GM19468 (cell line): Measurements from ENCODE around the gene FMN1.

Experiments
- ATAC-seq: cut with Tn5 transposase; IDR thresholded peaks from one replicate; pipeline ENCODE4 v1.9.1; 2021; ENCODE audit warnings: mild to moderate bottlenecking, moderate library complexity, moderate number of reproducible peaks; ENCODE audit not compliant: unreplicated experiment; ENCODE audit errors: extremely low read depth

The FMN1 gene

GRCh38 chr15:33157371-33158037 lies 37.0 kb downstream of the FMN1 start:
- no peak for ATAC-seq

- ATAC-seq: no peak
These were observed 38.7 kb downstream of the FMN1 start for GRCh38 chr15:33155691-33156420.

- ATAC-seq: no peak
These were observed 40.0 kb downstream of the FMN1 start for GRCh38 chr15:33154351-33155166.

GRCh38 chr15:33153548-33153947 lies 41.0 kb downstream of the FMN1 start:
- ATAC-seq: no peak

GRCh38 chr15:33152502-33153109 lies 41.9 kb downstream of the FMN1 start:
- ATAC-seq: no peak

- no peak for ATAC-seq
These were observed 43.5 kb downstream of the FMN1 start for GRCh38 chr15:33150971-33151370.

GRCh38 chr15:33150431-33150941 lies 44.0 kb downstream of the FMN1 start:
- ATAC-seq: no peak

- ATAC-seq: no peak
These were observed 44.6 kb downstream of the FMN1 start for GRCh38 chr15:33149919-33150318.

- no peak for ATAC-seq
These were observed 46.3 kb downstream of the FMN1 start for GRCh38 chr15:33148129-33148751.

- no peak for ATAC-seq
These were observed 48.5 kb downstream of the FMN1 start for GRCh38 chr15:33146051-33146450.

GRCh38 chr15:33145447-33145846 lies 49.1 kb downstream of the FMN1 start:
- ATAC-seq: no peak

- ATAC-seq: no peak
These were observed 51.8 kb downstream of the FMN1 start for GRCh38 chr15:33142708-33143107.

- no peak for ATAC-seq
These were observed 56.5 kb downstream of the FMN1 start for GRCh38 chr15:33138000-33138399.

- no peak for ATAC-seq
These were observed 57.4 kb downstream of the FMN1 start for GRCh38 chr15:33137101-33137500.

GRCh38 chr15:33136353-33136752 lies 58.2 kb downstream of the FMN1 start:
- no peak for ATAC-seq

GRCh38 chr15:33135355-33135781 lies 59.1 kb downstream of the FMN1 start:
- ATAC-seq: no peak

GRCh38 chr15:33132722-33133345 lies 61.7 kb downstream of the FMN1 start:
- no peak for ATAC-seq

- ATAC-seq: no peak
These were observed 62.3 kb downstream of the FMN1 start for GRCh38 chr15:33132233-33132580.

- no peak for ATAC-seq
These were observed 62.8 kb downstream of the FMN1 start for GRCh38 chr15:33131552-33132232.
